Iris pigment epithelial cell (primary cell): ENCODE results near the gene PIRT.

ENCODE experiments used
- DNase-seq: peaks from one replicate; pipeline ENCODE4 v3.0.0-alpha.2; 2011; ENCODE audit warnings: low read depth

Gene PIRT

GRCh38 chr17:10787306-10788045 is 50.4 kb downstream of the PIRT start:
- DNase-seq = no peak

GRCh38 chr17:10785295-10785694 is 52.6 kb downstream of the PIRT start:
- no peak for DNase-seq

GRCh38 chr17:10779609-10780008 is 58.3 kb downstream of the PIRT start:
- no peak for DNase-seq

- no peak for DNase-seq
These were observed 60.0 kb downstream of the PIRT start for GRCh38 chr17:10777890-10778289.

- DNase-seq = no peak
These were observed 60.6 kb downstream of the PIRT start for GRCh38 chr17:10777131-10777807.

- no peak for DNase-seq
These were observed 61.5 kb downstream of the PIRT start for GRCh38 chr17:10776381-10776780.

GRCh38 chr17:10775740-10776356 is 62.0 kb downstream of the PIRT start:
- DNase-seq = no peak

GRCh38 chr17:10775058-10775457 is 62.8 kb downstream of the PIRT start:
- DNase-seq = no peak

GRCh38 chr17:10773391-10773790 is 64.5 kb downstream of the PIRT start:
- no peak for DNase-seq
